Stimulated activated CD4-positive, alpha-beta T cell treated with anti-CD3 and anti-CD28 coated beads, TNF-alpha, amount 100 ng/mL, for 24 hours (primary cell): ENCODE results near the gene PGLYRP3.
"Not testable (repeated sequence)": the region's sequence is repeated elsewhere in the genome, so short reads cannot be mapped to it uniquely, and the experiment has no call there.

Experiments used
- DNase-seq, 3 experiments: peaks; one replicate each; pipeline ENCODE4 v3.0.0-alpha.2; 2020; ENCODE audit warnings: low read depth in 3 of 3

The PGLYRP3 gene

GRCh38 chr1:153348511-153349362, 36.0 kb upstream of the PGLYRP3 start, which contains the start of gene PGLYRP4:
Gene PGLYRP4, minus strand, starts transcription at chr1:153348841. Its CDS starts 909 bp downstream, at chr1:153347932.
- DNase-seq, result no peak

GRCh38 chr1:153347856-153348255, 35.1 kb upstream of the PGLYRP3 start:
- no peak for DNase-seq

GRCh38 chr1:153347049-153347448, 34.3 kb upstream of the PGLYRP3 start:
- DNase-seq, result not testable (repeated sequence)

- no peak for DNase-seq
These were observed 33.4 kb upstream of the PGLYRP3 start for GRCh38 chr1:153346077-153346723.

GRCh38 chr1:153345187-153346076, 32.7 kb upstream of the PGLYRP3 start:
- DNase-seq, result no peak

- no peak for DNase-seq
These were observed 31.9 kb upstream of the PGLYRP3 start for GRCh38 chr1:153344718-153345025.

GRCh38 chr1:153343811-153344717, 31.3 kb upstream of the PGLYRP3 start:
- no peak for DNase-seq

- no peak for DNase-seq
These were observed 30.4 kb upstream of the PGLYRP3 start for GRCh38 chr1:153343040-153343681.

- no peak for DNase-seq
These were observed 29.4 kb upstream of the PGLYRP3 start for GRCh38 chr1:153342178-153342577.

GRCh38 chr1:153341431-153341934, 28.7 kb upstream of the PGLYRP3 start:
- no peak for DNase-seq

GRCh38 chr1:153340356-153340755, 27.6 kb upstream of the PGLYRP3 start:
- no peak for DNase-seq

- DNase-seq, result no peak
These were observed 27.1 kb upstream of the PGLYRP3 start for GRCh38 chr1:153339802-153340201.

GRCh38 chr1:153337980-153338853, 25.5 kb upstream of the PGLYRP3 start:
- no peak for DNase-seq

GRCh38 chr1:153336650-153337049, 23.9 kb upstream of the PGLYRP3 start:
- no peak for DNase-seq

- DNase-seq, result no peak
These were observed 21.1 kb upstream of the PGLYRP3 start for GRCh38 chr1:153333902-153334301.

GRCh38 chr1:153324912-153325311, 12.2 kb upstream of the PGLYRP3 start:
- no peak for DNase-seq

GRCh38 chr1:153322568-153322967, 9.8 kb upstream of the PGLYRP3 start:
- no peak for DNase-seq

GRCh38 chr1:153318145-153318544, 5.4 kb upstream of the PGLYRP3 start:
- not testable (repeated sequence) for DNase-seq

- not testable (repeated sequence) for DNase-seq
These were observed 3.3 kb upstream of the PGLYRP3 start for GRCh38 chr1:153316013-153316412.
